ENCODE results near the gene SPRY4. TPM values are rescaled to one million over a fixed set of nuclear protein-coding genes. Genes with fewer than 3 reads are reported as not detected.

The SPRY4 gene
- total and polyA plus RNA-seq, 2 of the 8 experiments (the other 6 are each of a cell fraction or from before 2014, with no cell fraction given) = 59.1 to 113 TPM

DNA sequence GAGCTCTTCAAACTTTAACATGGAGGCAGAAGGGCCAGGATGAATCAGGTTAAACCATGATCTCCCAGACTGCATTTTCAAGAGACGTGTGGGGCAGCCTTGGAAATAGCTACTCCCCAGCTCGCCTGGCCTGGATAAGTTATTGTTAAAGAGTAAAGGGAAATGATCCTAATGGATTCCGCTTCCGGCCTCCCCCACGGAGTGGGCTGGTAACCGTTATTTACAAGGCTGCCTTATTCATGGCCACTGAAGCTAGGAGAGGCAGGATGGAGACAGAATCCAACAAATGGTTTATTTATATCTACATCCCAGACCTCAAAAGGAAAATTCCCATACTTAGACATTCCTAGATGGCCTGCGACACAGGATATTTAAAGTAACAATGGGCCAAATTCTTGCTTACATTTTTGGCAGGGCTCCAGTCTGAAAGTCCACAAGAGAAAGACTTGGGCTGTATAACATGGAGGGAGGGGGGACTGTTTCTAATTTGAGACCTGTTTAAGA lies 27.9 kb downstream of the SPRY4 start (continued):
- TF ChIP-seq SIN3A (conservative IDR thresholded peaks at IDR 0.05 in 1 of 2, IDR thresholded peaks at IDR 0.05 in 1 of 2; ENCODE audit: low read depth in 1 of 2, low read length in 2 of 2) = no peak
- TF ChIP-seq YY1 (IDR thresholded peaks at IDR 0.05; ENCODE audit: low read depth, low read length) = no peak
- TF ChIP-seq CHD2 (IDR thresholded peaks at IDR 0.05; ENCODE audit: low read length) = no peak

Measured in H1 (cell line).